Mononuclear cell (primary cell): Measurements from ENCODE around the gene UBR3. TPM values are rescaled to one million over a fixed set of nuclear protein-coding genes. Genes with fewer than 3 reads are reported as not detected.

Experiments
- H3K27me3 ChIP-seq: 2 replicates; pipeline ENCODE4 v1.6.0; 2011; ENCODE audit warnings: low read length, control low read depth; ENCODE audit not compliant: insufficient read depth
- H3K4me1 ChIP-seq: 2 replicates; pipeline ENCODE4 v1.5.1; 2011; ENCODE audit warnings: mild to moderate bottlenecking, low read length, control low read depth; ENCODE audit not compliant: insufficient read depth
- H3K4me3 ChIP-seq: 2 replicates; pipeline ENCODE4 v1.5.1; 2011; ENCODE audit warnings: mild to moderate bottlenecking, low read length, moderate library complexity
- H3K9me3 ChIP-seq: 2 replicates; pipeline ENCODE4 v1.5.1; 2011; ENCODE audit warnings: low read depth, mild to moderate bottlenecking, control low read depth, low read length
- total RNA-seq: library from RNA; depleted of rRNA; stranded (reverse); fragments of >200 nt; gene quantifications from one replicate; pipeline ENCODE4 v1.2.3, GENCODE V29; 2012

UBR3 gene, protein sequence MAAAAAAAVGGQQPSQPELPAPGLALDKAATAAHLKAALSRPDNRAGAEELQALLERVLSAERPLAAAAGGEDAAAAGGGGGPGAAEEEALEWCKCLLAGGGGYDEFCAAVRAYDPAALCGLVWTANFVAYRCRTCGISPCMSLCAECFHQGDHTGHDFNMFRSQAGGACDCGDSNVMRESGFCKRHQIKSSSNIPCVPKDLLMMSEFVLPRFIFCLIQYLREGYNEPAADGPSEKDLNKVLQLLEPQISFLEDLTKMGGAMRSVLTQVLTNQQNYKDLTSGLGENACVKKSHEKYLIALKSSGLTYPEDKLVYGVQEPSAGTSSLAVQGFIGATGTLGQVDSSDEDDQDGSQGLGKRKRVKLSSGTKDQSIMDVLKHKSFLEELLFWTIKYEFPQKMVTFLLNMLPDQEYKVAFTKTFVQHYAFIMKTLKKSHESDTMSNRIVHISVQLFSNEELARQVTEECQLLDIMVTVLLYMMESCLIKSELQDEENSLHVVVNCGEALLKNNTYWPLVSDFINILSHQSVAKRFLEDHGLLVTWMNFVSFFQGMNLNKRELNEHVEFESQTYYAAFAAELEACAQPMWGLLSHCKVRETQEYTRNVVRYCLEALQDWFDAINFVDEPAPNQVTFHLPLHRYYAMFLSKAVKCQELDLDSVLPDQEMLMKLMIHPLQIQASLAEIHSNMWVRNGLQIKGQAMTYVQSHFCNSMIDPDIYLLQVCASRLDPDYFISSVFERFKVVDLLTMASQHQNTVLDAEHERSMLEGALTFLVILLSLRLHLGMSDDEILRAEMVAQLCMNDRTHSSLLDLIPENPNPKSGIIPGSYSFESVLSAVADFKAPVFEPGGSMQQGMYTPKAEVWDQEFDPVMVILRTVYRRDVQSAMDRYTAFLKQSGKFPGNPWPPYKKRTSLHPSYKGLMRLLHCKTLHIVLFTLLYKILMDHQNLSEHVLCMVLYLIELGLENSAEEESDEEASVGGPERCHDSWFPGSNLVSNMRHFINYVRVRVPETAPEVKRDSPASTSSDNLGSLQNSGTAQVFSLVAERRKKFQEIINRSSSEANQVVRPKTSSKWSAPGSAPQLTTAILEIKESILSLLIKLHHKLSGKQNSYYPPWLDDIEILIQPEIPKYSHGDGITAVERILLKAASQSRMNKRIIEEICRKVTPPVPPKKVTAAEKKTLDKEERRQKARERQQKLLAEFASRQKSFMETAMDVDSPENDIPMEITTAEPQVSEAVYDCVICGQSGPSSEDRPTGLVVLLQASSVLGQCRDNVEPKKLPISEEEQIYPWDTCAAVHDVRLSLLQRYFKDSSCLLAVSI (N-terminal part only)
- 38.5 TPM for total RNA-seq

DNA sequence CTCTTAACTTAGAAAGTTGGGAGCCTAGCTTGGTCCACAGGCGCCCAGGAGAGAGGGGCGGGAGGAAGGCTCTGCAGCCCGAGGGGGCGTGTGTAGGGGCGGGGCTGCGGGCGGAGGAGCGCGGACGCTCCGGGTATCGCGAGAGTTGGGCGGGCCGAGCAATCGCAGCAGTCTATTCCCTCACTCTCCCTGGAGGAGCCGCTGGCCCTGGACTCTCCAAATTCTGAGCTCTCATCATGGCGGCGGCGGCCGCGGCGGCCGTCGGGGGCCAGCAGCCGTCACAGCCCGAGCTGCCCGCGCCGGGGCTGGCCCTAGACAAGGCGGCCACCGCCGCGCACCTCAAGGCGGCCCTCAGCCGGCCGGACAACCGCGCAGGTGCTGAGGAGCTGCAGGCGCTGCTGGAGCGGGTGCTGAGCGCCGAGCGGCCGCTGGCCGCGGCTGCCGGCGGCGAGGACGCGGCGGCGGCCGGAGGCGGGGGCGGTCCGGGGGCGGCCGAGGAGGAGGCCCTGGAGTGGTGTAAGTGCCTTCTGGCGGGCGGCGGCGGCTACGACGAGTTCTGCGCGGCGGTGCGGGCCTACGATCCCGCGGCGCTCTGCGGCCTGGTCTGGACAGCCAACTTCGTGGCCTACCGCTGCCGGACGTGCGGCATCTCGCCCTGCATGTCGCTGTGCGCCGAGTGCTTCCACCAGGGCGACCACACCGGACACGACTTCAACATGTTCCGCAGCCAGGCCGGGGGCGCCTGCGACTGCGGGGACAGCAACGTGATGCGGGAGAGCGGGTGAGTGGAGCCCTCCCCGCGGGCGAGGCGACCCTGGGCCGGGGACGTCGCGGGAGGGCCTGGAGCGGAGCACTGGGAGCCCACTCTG lies at the start of gene UBR3:
TSS of gene UBR3 (plus strand) at position 183 of the 869 bp plus-strand sequence. CDS start at position 237, 54 bp downstream.
- peaks cover 40% of the 10 kb centered on the region for H3K4me1 ChIP-seq
- H3K4me3 ChIP-seq, result peak within 1 kb of the TSS; percentile 71
- H3K27me3 ChIP-seq, result no peaks in the 10 kb centered on the region
- H3K9me3 ChIP-seq, result no peaks in the 10 kb centered on the region

DNA sequence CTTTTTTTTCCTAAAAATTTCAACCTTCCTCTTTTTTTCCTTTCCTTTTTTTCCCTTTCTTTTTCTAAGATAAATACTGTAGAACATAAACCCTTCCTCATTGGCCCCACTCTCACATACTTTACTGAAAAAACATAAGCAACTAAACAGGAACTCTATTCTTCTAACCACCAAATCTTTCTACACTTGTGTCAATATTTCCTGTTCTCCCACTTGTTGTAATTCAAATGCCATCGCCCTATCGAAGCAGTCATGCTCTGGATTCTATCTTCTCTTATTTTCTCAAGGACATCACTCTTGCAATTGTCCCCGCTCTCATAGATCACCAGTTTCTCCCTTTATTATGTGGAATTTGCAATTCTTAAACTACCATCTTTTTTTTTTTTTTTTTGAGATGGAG lies 48.8 kb upstream of the UBR3 start:
- Histone ChIP-seq H3K4me1 (no peaks in the 10 kb centered on the region), H3K4me3 (no peak overlapping the region), H3K27me3 (no peaks in the 10 kb centered on the region), H3K9me3 (no peaks in the 10 kb centered on the region)

DNA sequence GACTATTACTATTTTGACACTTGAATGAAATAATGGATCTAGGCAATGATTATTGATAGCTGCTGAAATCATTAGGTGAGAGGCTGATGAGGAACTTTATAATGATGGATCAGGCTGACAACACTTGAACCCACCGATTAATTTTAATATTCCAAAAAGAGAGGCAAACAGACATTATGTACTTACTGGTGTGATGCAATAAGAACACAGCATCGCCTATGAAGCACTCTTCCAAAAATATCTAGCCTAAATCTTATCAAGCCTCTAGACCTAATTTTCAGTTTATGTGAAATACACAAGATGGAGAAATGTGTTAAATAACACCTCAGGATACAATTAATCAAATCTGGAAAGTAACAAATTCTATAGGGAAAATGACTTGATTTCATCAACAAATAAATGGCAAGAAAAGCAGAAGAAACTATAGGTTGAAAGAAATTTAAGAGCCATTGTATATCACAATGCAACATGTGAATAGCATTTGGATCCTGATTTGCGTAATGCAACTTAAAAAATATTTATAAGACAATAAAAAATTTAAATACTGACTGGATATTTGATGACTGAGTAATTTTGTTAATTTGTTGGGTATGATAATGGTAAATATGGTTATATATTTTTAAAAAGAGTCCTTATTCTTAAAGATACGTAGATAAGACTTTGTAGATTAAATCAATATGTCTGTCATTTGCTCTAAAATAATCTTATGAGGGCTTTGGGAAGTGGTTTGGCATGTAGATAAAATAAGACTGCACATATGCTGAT lies 45.8 kb upstream of the UBR3 start:
- Histone ChIP-seq H3K4me3 (no peak overlapping the region), H3K27me3 (no peaks in the 10 kb centered on the region), H3K4me1 (no peaks in the 10 kb centered on the region)

DNA sequence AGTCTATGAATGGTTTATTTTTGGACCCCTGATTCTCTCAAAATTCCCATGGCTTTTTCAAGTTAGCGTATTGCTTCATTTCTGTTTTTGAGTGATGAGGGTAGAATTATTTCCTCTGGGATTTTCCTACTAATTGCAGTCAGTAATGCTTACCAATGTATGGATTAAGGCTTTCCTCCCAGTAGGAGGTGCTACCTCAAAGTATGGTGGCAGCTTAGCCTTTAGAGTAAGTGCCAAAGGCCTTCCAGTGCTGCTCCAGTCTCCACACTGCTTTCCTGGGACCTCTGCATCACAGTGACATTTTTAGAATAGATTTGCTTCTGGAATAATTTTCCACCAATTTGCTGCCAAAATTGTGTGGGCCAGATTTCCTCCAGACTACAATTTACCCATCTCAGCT lies 44.7 kb upstream of the UBR3 start:
- H3K4me1 ChIP-seq, result no peaks in the 10 kb centered on the region
- H3K27me3 ChIP-seq, result no peaks in the 10 kb centered on the region
- H3K9me3 ChIP-seq, result no peaks in the 10 kb centered on the region

More for the DNA sequence above, 45.8 kb upstream of the UBR3 start:
- H3K9me3 ChIP-seq, result no peaks in the 10 kb centered on the region

DNA sequence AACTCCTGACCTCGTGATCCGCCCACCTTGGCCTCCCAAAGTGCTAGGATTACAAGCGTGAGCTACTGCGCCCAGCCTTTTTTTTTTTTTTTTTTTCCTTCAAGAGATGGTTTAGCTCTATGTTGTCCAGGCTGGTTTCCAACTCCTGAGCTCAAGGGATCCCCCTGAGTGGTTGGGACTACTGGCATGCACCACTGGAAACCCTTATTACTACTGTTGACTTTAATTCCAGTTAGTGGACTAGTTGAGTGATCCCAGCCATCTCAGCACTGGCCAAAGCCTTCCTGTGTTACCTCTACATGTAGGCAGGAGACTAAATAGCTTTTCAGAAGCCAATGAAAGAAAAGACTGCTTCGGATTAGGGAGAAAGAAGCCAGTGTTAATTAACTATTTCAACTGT lies 36.7 kb upstream of the UBR3 start:
- Histone ChIP-seq H3K4me1 (peaks cover 3% of the 10 kb centered on the region), H3K4me3 (no peak overlapping the region), H3K9me3 (no peaks in the 10 kb centered on the region), H3K27me3 (peaks cover 22% of the 10 kb centered on the region)

More for the DNA sequence above, 44.7 kb upstream of the UBR3 start:
- no peak overlapping the region for H3K4me3 ChIP-seq

DNA sequence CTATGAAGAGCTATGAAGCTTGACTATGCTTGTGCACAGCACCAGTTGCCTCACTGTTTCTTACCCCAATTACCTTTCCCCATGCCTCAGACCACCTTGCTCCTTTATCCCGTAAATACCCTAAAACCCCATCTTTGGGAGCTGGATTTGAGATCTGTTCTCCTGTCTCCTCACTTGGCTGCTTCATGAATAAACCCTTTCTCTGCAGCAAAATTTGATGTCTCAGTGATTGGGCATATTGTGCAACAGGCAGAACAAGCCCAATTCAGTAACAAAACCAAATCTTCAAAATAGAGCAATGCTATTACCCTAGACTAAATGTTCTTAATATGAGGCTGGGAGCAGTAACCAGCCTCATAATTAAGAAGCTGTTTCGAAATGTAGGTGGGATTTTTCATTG lies 32.1 kb upstream of the UBR3 start:
- H3K4me3 ChIP-seq, result no peak overlapping the region
- peaks cover 2% of the 10 kb centered on the region for H3K27me3 ChIP-seq
- no peaks in the 10 kb centered on the region for H3K9me3 ChIP-seq
- H3K4me1 ChIP-seq, result peaks cover 11% of the 10 kb centered on the region

DNA sequence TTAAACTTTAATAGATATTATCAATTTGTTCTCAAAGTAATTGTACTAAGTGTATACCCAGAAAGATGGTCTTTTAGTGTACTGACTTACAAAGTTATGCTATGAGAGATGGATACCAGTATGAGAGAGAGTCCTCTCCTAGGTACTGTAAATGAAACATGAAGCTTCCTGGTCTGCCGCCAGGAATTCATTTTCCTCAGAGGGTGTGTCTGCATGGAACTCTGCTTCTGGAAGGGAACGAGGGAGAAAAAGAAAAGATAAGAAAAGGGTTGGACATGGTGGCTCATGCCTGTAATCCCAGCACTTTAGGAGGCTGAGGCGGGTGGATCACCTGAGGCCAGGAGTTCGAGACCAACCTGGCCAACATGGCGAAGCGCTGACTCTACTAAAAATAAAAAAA lies 30.8 kb upstream of the UBR3 start:
- Histone ChIP-seq H3K4me3 (no peak overlapping the region), H3K27me3 (no peaks in the 10 kb centered on the region), H3K4me1 (peaks cover 14% of the 10 kb centered on the region), H3K9me3 (no peaks in the 10 kb centered on the region)

DNA sequence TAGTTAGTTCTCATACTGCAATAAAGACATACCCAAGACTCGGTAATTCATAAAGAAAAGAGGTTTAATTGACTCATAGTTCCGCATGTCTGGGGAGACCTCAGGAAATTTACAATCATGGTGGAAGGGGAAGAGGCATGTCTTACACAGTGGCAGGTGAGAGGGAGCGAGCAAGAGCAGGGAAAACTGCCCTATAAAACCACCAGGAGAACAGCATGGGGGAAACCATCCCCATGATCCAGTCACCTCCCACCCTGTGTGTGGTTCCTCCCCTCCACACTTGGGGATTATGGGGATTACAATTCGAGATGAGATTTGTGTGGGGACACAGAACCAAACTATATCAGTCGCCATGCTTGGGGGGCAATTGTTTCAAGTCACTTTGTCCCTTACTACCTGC lies 29.7 kb upstream of the UBR3 start:
- Histone ChIP-seq H3K4me1 (peaks cover 19% of the 10 kb centered on the region), H3K9me3 (no peaks in the 10 kb centered on the region), H3K4me3 (no peak overlapping the region), H3K27me3 (no peaks in the 10 kb centered on the region)

DNA sequence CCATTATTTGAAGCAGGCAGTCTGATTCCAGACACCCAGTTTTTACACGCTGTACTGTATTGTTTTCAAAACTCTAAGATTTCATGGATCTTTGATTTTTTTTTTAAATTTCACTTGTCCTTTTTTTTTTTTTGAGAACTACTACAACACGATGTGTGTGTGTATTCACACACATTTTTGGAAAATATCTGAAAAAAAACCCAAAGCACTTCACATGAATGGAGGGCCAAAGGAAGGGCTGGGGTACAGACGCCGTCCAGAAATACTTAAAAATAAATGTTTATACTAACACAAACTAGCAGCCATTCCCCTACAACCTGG lies 28.9 kb upstream of the UBR3 start:
- no peaks in the 10 kb centered on the region for H3K27me3 ChIP-seq
- peak overlapping the region; percentile 79 for H3K4me3 ChIP-seq
- no peaks in the 10 kb centered on the region for H3K9me3 ChIP-seq
- H3K4me1 ChIP-seq, result peaks cover 19% of the 10 kb centered on the region

DNA sequence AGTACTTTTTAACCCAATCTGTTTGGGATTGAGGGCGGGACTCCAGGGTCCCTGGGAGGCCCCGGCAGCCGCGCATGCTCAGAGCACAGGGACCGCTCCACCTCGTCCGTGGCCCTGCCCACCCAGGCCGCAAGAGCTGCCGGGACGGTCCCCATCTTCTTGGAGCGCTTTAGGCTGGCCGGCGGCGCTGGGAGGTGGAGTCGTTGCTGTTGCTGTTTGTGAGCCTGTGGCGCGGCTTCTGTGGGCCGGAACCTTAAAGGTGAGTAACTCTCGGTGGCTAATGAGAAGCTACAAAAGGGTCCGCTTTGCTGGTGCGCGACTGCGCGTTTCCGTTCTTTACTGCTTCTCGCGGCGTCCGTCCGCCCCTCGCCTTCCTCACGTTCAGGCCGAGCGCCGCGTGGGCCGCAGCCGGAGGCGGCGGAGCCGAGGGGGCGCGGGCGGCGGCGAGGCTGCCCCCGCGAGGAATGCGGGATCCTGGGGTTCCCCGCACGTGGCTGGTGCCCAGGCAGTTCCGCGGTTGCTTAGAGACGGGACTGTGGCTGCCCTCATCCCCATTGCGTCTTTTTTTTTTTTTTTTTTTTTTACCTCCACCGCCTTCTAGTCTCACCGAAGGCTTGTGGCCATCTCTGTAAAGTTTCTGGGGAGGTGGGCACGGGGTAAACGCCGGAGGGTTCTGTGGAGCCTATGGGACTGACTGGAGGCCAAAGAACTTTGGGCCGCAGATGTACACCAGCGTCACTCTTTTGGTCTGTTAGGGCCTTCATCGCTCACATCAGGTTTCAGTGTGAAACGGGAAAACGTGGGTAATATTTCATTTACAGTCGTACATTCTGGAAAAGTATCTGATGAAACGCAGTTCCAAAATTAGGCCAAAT lies 28.3 kb upstream of the UBR3 start, which contains the start of gene SSB:
TSS of gene SSB (plus strand) at position 154 of the 875 bp plus-strand sequence. CDS start 2,090 bp downstream, outside the sequence.
- Histone ChIP-seq H3K27me3 (no peaks in the 10 kb centered on the region), H3K4me3 (peak within 1 kb of the TSS; percentile 79), H3K9me3 (no peaks in the 10 kb centered on the region), H3K4me1 (peaks cover 19% of the 10 kb centered on the region)

DNA sequence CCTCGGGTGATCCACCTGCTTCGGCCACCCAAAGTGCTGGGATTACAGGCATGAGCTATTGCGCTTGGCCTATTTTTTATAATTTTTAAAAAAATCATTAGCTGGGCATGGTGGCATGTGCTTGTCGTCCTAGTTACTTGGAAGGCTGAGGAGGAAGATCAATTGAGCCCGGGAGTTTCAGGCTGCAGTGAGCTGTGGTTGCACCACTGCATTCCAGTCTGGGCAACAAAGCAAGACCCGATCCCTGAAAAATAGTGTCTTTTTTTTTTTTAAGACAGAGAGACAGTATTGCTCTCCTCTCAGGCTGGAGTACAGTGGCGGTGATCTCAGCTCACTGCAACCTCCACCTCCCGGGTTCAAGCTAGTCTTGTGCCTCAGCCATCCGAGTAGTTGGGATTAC lies 23.8 kb upstream of the UBR3 start:
- Histone ChIP-seq H3K4me3 (no peak overlapping the region), H3K9me3 (no peaks in the 10 kb centered on the region), H3K4me1 (peaks cover 23% of the 10 kb centered on the region), H3K27me3 (no peaks in the 10 kb centered on the region)

DNA sequence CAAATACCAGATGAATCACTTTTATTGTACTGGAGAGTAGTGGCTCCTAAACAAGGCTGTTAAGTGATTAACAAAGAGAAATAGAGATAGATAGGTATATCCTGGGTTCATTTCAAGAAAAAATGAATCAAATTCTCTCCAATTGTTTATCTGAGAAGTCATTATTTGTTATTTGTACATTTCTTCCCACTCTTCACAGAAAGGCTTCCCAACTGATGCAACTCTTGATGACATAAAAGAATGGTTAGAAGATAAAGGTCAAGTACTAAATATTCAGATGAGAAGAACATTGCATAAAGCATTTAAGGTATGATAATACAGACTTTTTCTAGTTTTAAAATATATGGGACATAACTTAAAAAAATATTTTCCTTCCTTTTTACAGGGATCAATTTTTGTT lies 20.7 kb upstream of the UBR3 start:
- no peaks in the 10 kb centered on the region for H3K9me3 ChIP-seq
- peaks cover 9% of the 10 kb centered on the region for H3K4me1 ChIP-seq
- H3K4me3 ChIP-seq, result no peak overlapping the region
- H3K27me3 ChIP-seq, result no peaks in the 10 kb centered on the region

DNA sequence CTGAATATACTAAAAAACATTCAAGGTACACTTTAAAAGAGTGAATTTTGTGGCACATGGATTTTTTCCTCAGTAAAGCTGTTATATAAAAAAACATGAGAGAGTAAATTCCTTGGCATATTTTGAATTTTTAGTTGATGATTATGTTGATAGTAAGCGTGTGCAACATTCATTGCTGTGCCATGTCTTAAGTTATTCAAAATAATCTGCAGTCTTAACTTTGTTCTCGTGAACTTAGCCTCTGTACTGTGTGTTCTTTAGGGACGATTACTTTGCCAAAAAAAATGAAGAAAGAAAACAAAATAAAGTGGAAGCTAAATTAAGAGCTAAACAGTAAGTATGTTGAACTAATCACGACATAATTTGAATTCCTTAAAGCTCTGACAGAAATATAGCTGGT lies 19.0 kb upstream of the UBR3 start:
- Histone ChIP-seq H3K4me1 (peaks cover 4% of the 10 kb centered on the region), H3K4me3 (no peak overlapping the region), H3K27me3 (no peaks in the 10 kb centered on the region), H3K9me3 (no peaks in the 10 kb centered on the region)
